ENCODE results near the gene LONRF3.

DNA sequence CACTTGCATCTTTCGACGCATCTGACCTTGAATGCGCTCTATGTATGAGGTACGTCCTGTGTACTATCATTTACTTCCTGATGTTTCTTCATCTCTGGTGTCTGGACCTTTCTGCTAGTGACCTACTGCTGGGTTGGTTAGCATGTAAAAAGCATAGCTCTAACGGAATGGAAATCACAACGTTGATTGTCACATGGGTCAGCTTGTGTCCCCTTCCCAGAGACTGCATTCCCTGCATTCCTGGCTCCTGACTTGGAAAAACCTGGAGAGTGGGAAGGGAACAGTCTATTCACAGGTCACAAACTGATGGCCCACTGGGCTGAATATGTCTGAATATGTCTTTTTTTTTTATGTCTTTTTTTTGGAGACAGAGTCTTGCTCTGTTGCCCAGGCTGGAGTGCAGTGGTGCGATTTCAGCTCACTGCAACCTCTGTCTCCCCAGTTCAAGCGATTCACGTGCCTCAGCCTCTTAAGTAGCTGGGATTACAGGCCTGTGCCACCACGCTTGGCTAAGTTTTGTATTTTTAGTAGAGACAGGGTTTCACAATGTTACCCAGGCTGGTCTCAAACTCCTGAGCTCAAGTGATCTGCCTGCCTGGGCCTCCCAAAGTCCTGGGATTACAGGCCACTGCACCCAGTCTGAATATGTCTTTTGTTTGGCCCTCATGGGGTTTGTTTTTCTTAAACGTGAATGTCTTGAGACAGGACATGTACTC, 16.3 kb downstream of the LONRF3 start:
- TF ChIP-seq CTCF (IDR thresholded peaks at IDR 0.05; ENCODE audit: low read depth, low read length, missing input control) (no peak), RAD21 (IDR thresholded peaks at IDR 0.05) (no peak), TAF1 (conservative IDR thresholded peaks at IDR 0.05) (no peak), REST (IDR thresholded peaks at IDR 0.05) (no peak), HNF4A (conservative IDR thresholded peaks at IDR 0.05) (no peak), YY1 (IDR thresholded peaks at IDR 0.05) (no peak), GABPA (IDR thresholded peaks at IDR 0.05 in 1 of 2, conservative IDR thresholded peaks at IDR 0.05 in 1 of 2) (no peak), JUND (IDR thresholded peaks at IDR 0.05) (no peak)
- TF ChIP-seq, protein P1, sequence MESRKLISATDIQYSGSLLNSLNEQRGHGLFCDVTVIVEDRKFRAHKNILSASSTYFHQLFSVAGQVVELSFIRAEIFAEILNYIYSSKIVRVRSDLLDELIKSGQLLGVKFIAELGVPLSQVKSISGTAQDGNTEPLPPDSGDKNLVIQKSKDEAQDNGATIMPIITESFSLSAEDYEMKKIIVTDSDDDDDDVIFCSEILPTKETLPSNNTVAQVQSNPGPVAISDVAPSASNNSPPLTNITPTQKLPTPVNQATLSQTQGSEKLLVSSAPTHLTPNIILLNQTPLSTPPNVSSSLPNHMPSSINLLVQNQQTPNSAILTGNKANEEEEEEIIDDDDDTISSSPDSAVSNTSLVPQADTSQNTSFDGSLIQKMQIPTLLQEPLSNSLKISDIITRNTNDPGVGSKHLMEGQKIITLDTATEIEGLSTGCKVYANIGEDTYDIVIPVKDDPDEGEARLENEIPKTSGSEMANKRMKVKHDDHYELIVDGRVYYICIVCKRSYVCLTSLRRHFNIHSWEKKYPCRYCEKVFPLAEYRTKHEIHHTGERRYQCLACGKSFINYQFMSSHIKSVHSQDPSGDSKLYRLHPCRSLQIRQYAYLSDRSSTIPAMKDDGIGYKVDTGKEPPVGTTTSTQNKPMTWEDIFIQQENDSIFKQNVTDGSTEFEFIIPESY (IDR thresholded peaks at IDR 0.05): no peak

Measured in liver (tissue), 3 donors.